Neural cell (in vitro differentiated cells): ENCODE measurements around the gene BMERB1. TPM values are rescaled to one million over a fixed set of nuclear protein-coding genes. Genes with fewer than 3 reads are reported as not detected.

ENCODE experiments used
- H2AFZ ChIP-seq: fragments of 200-600, 300-800 bp; sonication (generic), shearing (Covaris generic); 2 replicates; pipeline ENCODE4 v1.6.0; 2014; ENCODE audit warnings: low read depth, mild to moderate bottlenecking, antibody characterized with exemption, low read length, moderate library complexity
- H3F3A ChIP-seq: fragments of 200-600 bp; shearing (Covaris generic); 2 replicates; pipeline ENCODE4 v1.6.1; 2016; ENCODE audit warnings: mild to moderate bottlenecking, moderate library complexity, mixed read lengths, antibody characterized with exemption, low read length; ENCODE audit not compliant: insufficient read depth, poor library complexity, severe bottlenecking
- H3K27ac ChIP-seq: fragments of 200-600, 300-800 bp; sonication (generic), shearing (Covaris generic); 2 replicates; pipeline ENCODE4 v1.5.1; 2014; ENCODE audit warnings: mild to moderate bottlenecking, low read length, moderate library complexity
- H3K27me3 ChIP-seq: fragments of 300-800, 200-600 bp; sonication (generic), shearing (Covaris generic); 2 replicates; pipeline ENCODE4 v1.6.0; 2014; ENCODE audit warnings: mild to moderate bottlenecking, low read depth, low read length, moderate library complexity; ENCODE audit not compliant: insufficient read depth
- H3K36me3 ChIP-seq: fragments of 300-800, 200-600 bp; sonication (generic), shearing (Covaris generic); 2 replicates; pipeline ENCODE4 v1.5.1; 2014; ENCODE audit warnings: mild to moderate bottlenecking, antibody characterized with exemption, low read length, moderate library complexity; ENCODE audit not compliant: insufficient read depth
- H3K4me2 ChIP-seq: fragments of 300-800, 200-600 bp; sonication (generic), shearing (Covaris generic); 2 replicates; pipeline ENCODE4 v1.6.0; 2014; ENCODE audit warnings: mild to moderate bottlenecking, low read length
- H3K4me3 ChIP-seq: fragments of 300-800, 200-600 bp; sonication (generic), shearing (Covaris generic); 2 replicates; pipeline ENCODE4 v1.5.1; 2014; ENCODE audit warnings: mild to moderate bottlenecking, low read length, moderate library complexity
- H3K79me2 ChIP-seq: fragments of 200-600 bp; shearing (Covaris generic); replicated peaks from 2 replicates; pipeline ENCODE4 v1.6.0; 2014; ENCODE audit warnings: mild to moderate bottlenecking, low read length, moderate library complexity; ENCODE audit not compliant: insufficient read depth
- H3K9ac ChIP-seq: fragments of 300-800, 200-600 bp; sonication (generic), shearing (Covaris generic); 2 replicates; pipeline ENCODE4 v1.6.1; 2016; ENCODE audit warnings: mild to moderate bottlenecking, low read length, mixed read lengths
- H3K9me2 ChIP-seq: fragments of 200-600 bp; shearing (Covaris generic); 2 replicates; pipeline ENCODE4 v1.6.1; 2016; ENCODE audit warnings: mild to moderate bottlenecking, low read length, mixed read lengths; ENCODE audit not compliant: insufficient read depth
- H3K9me3 ChIP-seq: fragments of 200-600, 300-800 bp; sonication (generic), shearing (Covaris generic); 2 replicates; pipeline ENCODE4 v1.6.1; 2016; ENCODE audit warnings: mild to moderate bottlenecking, mixed run types, low read length, moderate library complexity, mixed read lengths
- H4K20me1 ChIP-seq: fragments of 200-600 bp; shearing (Covaris generic); 2 replicates; pipeline ENCODE4 v1.6.1; 2016; ENCODE audit warnings: mild to moderate bottlenecking, mixed run types; ENCODE audit not compliant: insufficient read depth
- EP300 ChIP-seq: fragments of 450-650 bp; conservative IDR thresholded peaks from 2 replicates; pipeline ENCODE4 v1.6.1; 2014; ENCODE audit warnings: antibody characterized with exemption, mild to moderate bottlenecking, moderate library complexity; ENCODE audit not compliant: poor library complexity, severe bottlenecking
- EZH2 ChIP-seq: fragments of 200-600, 300-800 bp; shearing (Covaris generic), sonication (generic); IDR thresholded peaks from 2 replicates; pipeline ENCODE4 v1.6.1; 2014; ENCODE audit warnings: antibody characterized with exemption, low read length, borderline replicate concordance, mild to moderate bottlenecking; ENCODE audit not compliant: insufficient read depth, poor library complexity, severe bottlenecking
- MXI1 ChIP-seq: fragments of 450-650 bp; conservative IDR thresholded peaks from 2 replicates; pipeline ENCODE4 v1.6.1; 2014; ENCODE audit warnings: antibody characterized with exemption, mild to moderate bottlenecking; ENCODE audit not compliant: poor library complexity, severe bottlenecking
- POLR2AphosphoS5 ChIP-seq: IDR thresholded peaks from 2 replicates; pipeline ENCODE4 v1.6.1; 2012
- RAD21 ChIP-seq: fragments of 450-650 bp; conservative IDR thresholded peaks from 2 replicates; pipeline ENCODE4 v1.6.1; 2014; ENCODE audit warnings: antibody characterized with exemption, mild to moderate bottlenecking, moderate library complexity
- TAF1 ChIP-seq: IDR thresholded peaks from 2 replicates; pipeline ENCODE4 v1.6.1; 2012; ENCODE audit warnings: low read depth
- polyA plus RNA-seq: library from polyadenylated mRNA; depleted of rRNA; stranded (reverse); fragments of >200 nt; gene quantifications from 2 replicates; pipeline ENCODE4 v1.2.3, GENCODE V29; 2014
- TF ChIP-seq, protein P1 (sequence below): fragments of 450-650 bp; IDR thresholded peaks from 2 replicates; pipeline ENCODE4 v1.5.1; 2014; ENCODE audit warnings: antibody characterized with exemption, mild to moderate bottlenecking, moderate library complexity; ENCODE audit not compliant: poor library complexity, severe bottlenecking
- TF ChIP-seq, protein P2 (sequence below): IDR thresholded peaks from 2 replicates; pipeline ENCODE4 v1.6.1; 2012; ENCODE audit warnings: borderline replicate concordance

BMERB1 gene
- polyA plus RNA-seq, 1 donor from 2014 or later = 149 TPM

DNA sequence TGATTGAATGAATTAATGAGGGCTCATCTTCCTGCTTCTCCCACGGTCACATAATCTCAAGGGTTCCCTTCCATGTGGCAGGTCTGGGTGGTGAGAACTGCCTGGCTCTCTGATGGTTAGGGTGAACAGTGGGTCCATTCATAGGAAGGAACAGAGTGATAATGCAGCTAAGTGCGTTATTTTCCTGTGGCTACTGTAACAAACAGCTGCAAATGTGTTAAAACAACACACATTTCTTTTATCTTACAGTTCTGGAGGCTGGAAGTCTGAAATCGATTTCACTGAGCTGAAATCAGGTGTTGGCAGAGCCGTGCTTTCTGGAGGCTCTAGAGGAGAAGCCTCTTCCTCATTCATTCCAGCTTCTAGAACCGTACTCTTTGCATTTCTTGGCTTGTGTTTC, 95.3 kb downstream of the BMERB1 start:
- Histone ChIP-seq H3F3A (no peaks in the 10 kb centered on the region), H3K79me2 (peaks cover 3% of the 10 kb centered on the region), H4K20me1 (no peaks in the 10 kb centered on the region), H3K9me2 (no peaks in the 10 kb centered on the region), H3K9me3 (no peaks in the 10 kb centered on the region), H3K36me3 (no peaks in the 10 kb centered on the region), H3K9ac (no peak overlapping the region), H3K27me3 (no peaks in the 10 kb centered on the region), H3K4me3 (no peak overlapping the region), H2AFZ (no peak overlapping the region), H3K4me2 (no peak overlapping the region), H3K27ac (no peak overlapping the region)
- TF ChIP-seq EZH2 = no peak
- TF ChIP-seq, protein P1, sequence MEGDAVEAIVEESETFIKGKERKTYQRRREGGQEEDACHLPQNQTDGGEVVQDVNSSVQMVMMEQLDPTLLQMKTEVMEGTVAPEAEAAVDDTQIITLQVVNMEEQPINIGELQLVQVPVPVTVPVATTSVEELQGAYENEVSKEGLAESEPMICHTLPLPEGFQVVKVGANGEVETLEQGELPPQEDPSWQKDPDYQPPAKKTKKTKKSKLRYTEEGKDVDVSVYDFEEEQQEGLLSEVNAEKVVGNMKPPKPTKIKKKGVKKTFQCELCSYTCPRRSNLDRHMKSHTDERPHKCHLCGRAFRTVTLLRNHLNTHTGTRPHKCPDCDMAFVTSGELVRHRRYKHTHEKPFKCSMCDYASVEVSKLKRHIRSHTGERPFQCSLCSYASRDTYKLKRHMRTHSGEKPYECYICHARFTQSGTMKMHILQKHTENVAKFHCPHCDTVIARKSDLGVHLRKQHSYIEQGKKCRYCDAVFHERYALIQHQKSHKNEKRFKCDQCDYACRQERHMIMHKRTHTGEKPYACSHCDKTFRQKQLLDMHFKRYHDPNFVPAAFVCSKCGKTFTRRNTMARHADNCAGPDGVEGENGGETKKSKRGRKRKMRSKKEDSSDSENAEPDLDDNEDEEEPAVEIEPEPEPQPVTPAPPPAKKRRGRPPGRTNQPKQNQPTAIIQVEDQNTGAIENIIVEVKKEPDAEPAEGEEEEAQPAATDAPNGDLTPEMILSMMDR = no peak
- no peak for TF ChIP-seq MXI1
- TF ChIP-seq TAF1 = no peak
- no peak for TF ChIP-seq RAD21
- TF ChIP-seq EP300 = no peak
- TF ChIP-seq, protein P2, sequence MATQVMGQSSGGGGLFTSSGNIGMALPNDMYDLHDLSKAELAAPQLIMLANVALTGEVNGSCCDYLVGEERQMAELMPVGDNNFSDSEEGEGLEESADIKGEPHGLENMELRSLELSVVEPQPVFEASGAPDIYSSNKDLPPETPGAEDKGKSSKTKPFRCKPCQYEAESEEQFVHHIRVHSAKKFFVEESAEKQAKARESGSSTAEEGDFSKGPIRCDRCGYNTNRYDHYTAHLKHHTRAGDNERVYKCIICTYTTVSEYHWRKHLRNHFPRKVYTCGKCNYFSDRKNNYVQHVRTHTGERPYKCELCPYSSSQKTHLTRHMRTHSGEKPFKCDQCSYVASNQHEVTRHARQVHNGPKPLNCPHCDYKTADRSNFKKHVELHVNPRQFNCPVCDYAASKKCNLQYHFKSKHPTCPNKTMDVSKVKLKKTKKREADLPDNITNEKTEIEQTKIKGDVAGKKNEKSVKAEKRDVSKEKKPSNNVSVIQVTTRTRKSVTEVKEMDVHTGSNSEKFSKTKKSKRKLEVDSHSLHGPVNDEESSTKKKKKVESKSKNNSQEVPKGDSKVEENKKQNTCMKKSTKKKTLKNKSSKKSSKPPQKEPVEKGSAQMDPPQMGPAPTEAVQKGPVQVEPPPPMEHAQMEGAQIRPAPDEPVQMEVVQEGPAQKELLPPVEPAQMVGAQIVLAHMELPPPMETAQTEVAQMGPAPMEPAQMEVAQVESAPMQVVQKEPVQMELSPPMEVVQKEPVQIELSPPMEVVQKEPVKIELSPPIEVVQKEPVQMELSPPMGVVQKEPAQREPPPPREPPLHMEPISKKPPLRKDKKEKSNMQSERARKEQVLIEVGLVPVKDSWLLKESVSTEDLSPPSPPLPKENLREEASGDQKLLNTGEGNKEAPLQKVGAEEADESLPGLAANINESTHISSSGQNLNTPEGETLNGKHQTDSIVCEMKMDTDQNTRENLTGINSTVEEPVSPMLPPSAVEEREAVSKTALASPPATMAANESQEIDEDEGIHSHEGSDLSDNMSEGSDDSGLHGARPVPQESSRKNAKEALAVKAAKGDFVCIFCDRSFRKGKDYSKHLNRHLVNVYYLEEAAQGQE = no peak

DNA sequence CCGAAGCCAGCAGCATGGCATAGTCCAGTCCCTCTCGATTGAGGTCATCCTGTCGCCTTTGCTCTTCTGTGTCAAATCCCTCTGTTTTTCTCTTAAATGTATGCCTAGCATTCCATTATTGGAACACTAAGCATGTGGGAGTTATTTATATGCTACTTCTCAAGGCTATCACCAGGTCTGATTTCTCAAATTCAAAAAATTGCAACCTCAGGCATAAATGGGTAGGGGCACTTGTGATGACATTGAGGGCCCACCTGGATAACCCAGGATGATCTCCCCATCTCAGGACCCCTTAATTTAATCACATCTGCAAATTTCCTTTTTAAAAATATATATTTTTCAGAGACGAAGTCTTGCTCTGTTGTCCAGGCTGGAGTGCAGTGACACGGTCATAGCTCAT, 95.7 kb downstream of the BMERB1 start:
- no peak overlapping the region for H3K9ac ChIP-seq
- H3K9me2 ChIP-seq = no peaks in the 10 kb centered on the region
- no peak overlapping the region for H3K27ac ChIP-seq
- no peak overlapping the region for H3K4me3 ChIP-seq
- TF ChIP-seq POLR2AphosphoS5 (no peak), EP300 (no peak), TAF1 (no peak), EZH2 (no peak), RAD21 (no peak)
- no peaks in the 10 kb centered on the region for H3K36me3 ChIP-seq
- peaks cover 3% of the 10 kb centered on the region for H3K79me2 ChIP-seq
- no peaks in the 10 kb centered on the region for H3K9me3 ChIP-seq
- no peaks in the 10 kb centered on the region for H3K27me3 ChIP-seq
- H3F3A ChIP-seq = no peaks in the 10 kb centered on the region
- H4K20me1 ChIP-seq = no peaks in the 10 kb centered on the region
- H2AFZ ChIP-seq = no peak overlapping the region
- H3K4me2 ChIP-seq = no peak overlapping the region

DNA sequence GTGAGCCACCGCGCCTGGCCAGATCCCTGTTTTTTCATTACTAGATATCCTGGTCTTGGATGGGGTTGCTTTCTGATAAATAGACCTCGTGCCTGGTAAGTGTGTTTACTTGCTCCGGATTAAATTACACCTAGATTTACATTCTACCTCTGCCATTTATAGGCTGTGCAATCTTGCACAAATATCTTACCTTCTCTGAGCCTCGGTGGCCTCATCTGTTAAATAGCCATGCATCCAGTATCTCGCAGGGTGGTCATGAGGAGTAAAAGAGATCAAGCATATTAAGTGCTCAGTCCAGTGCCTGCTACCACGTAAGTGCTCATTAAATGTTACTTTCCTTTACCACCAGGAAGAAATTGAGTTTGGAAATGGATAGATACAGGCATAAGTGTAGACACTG, 98.4 kb downstream of the BMERB1 start:
- Histone ChIP-seq H3K79me2 (no peaks in the 10 kb centered on the region), H3K9me3 (no peaks in the 10 kb centered on the region), H3K27ac (no peak overlapping the region), H3K36me3 (no peaks in the 10 kb centered on the region), H3K9me2 (no peaks in the 10 kb centered on the region), H2AFZ (no peak overlapping the region), H3K4me3 (no peak overlapping the region), H3K27me3 (no peaks in the 10 kb centered on the region), H3K9ac (no peak overlapping the region), H3K4me2 (no peak overlapping the region), H4K20me1 (no peaks in the 10 kb centered on the region), H3F3A (no peaks in the 10 kb centered on the region)
- TF ChIP-seq EP300 = no peak
- TF ChIP-seq, protein P2 = no peak
- TF ChIP-seq, protein P1 = no peak
- TF ChIP-seq EZH2 = no peak
- no peak for TF ChIP-seq TAF1
